Activated CD8-positive, alpha-beta T cell treated with anti-CD3 and anti-CD28 coated beads for 36 hours (primary cell): ENCODE data around the gene IQGAP1. TPM values are rescaled to one million over a fixed set of nuclear protein-coding genes. Genes with fewer than 3 reads are reported as not detected.

Experiments
- ATAC-seq: fragments of 200-7000 bp; cut with Tn5 transposase; one replicate; pipeline ENCODE4 v1.10.0; 2021; ENCODE audit warnings: mild to moderate bottlenecking, moderate library complexity
- CTCF ChIA-PET: fragments of 350-600 bp; sonication (Branson Sonifier 250); formaldehyde crosslinking; loops from one replicate; lab custom pipeline; 2021; ENCODE audit warnings: antibody characterized with exemption; lab: Charles Lee
- POLR2A ChIA-PET: fragments of 350-600 bp; sonication (Branson Sonifier 250); formaldehyde crosslinking; loops from one replicate; lab custom pipeline; 2021; ENCODE audit warnings: antibody characterized with exemption; lab: Charles Lee
- DNase-seq: peaks from one replicate; pipeline ENCODE4 v3.0.0-alpha.2; 2020
- H3K27ac Mint-ChIP-seq: one replicate; pipeline ENCODE4 v1.8.0; 2021; ENCODE audit warnings: mild to moderate bottlenecking, mixed read lengths
- H3K27me3 Mint-ChIP-seq: one replicate; pipeline ENCODE4 v1.8.0; 2021; ENCODE audit warnings: mixed read lengths
- H3K36me3 Mint-ChIP-seq: one replicate; pipeline ENCODE4 v1.8.0; 2021; ENCODE audit warnings: low read depth, mixed read lengths
- H3K4me1 Mint-ChIP-seq: one replicate; pipeline ENCODE4 v1.8.0; 2021; ENCODE audit warnings: low read depth, mixed read lengths
- H3K4me3 Mint-ChIP-seq: one replicate; pipeline ENCODE4 v1.8.0; 2021; ENCODE audit warnings: mild to moderate bottlenecking, moderate library complexity, mixed read lengths
- H3K9me3 Mint-ChIP-seq: one replicate; pipeline ENCODE4 v1.8.0; 2021; ENCODE audit warnings: mixed read lengths
- intact Hi-C: fragments of 100-400 bp; cut with micrococcal nuclease; formaldehyde crosslinking; loops from one replicate; pipeline ENCODE4 v1.10.0; 2022
- total RNA-seq, 2 experiments: library from RNA; stranded (reverse); gene quantifications; one replicate each; pipeline ENCODE4 v1.2.3, GENCODE V29; 2021
- TF ChIP-seq, protein P1 (sequence below): fragments of 200-600 bp; IDR thresholded peaks from one replicate; pipeline ENCODE4 v1.8.0; 2022; ENCODE audit warnings: antibody characterized with exemption, mild to moderate bottlenecking

The IQGAP1 gene
- total RNA-seq, 2 experiments from 2014 or later = 148 to 155 TPM

DNA sequence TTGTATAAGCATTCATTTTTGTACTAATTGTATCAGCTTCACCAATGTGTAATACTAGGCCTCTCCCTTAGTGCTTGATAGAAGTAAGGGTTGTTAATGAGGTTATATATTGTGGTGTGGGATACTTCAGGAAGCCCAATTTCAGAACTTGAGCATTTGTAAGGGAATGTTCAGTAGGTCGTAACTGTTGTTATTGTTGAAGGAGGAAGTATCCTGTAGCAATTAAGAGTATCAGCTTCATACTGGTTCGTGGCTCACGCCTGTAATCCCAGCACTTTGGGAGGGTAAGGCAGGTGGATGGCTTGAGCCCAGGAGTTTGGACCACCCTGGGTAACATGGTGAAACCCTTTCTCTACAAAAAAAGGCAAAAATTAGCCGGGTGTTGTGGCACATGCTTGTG lies 30.6 kb downstream of the IQGAP1 start:
- POLR2A ChIA-PET = interaction anchor here (0.7 to 3.3 kb wide), 7 partner anchors 11 to 514 kb away, joined by 3 to 17 read pairs (median 4); partner anchors contain the start of gene IQGAP1
- CTCF ChIA-PET = interaction anchor here (1.1 kb wide), 1 partner anchor 11 kb away, joined by 3 read pairs; no protein-coding TSS in a partner anchor
- Mint-ChIP-seq H3K9me3 (peaks cover 11% of the 10 kb centered on the region), H3K4me3 (peak overlapping the region; percentile 17), H3K4me1 (peaks cover 78% of the 10 kb centered on the region), H3K36me3 (peaks cover 34% of the 10 kb centered on the region), H3K27me3 (no peaks in the 10 kb centered on the region), H3K27ac (peak overlapping the region; percentile 95)
- ATAC-seq = no peak
- intact Hi-C loops = loop anchor here (5.0 kb wide), 1 partner anchor 56 kb away; no protein-coding TSS in a partner anchor
- TF ChIP-seq, protein P1, sequence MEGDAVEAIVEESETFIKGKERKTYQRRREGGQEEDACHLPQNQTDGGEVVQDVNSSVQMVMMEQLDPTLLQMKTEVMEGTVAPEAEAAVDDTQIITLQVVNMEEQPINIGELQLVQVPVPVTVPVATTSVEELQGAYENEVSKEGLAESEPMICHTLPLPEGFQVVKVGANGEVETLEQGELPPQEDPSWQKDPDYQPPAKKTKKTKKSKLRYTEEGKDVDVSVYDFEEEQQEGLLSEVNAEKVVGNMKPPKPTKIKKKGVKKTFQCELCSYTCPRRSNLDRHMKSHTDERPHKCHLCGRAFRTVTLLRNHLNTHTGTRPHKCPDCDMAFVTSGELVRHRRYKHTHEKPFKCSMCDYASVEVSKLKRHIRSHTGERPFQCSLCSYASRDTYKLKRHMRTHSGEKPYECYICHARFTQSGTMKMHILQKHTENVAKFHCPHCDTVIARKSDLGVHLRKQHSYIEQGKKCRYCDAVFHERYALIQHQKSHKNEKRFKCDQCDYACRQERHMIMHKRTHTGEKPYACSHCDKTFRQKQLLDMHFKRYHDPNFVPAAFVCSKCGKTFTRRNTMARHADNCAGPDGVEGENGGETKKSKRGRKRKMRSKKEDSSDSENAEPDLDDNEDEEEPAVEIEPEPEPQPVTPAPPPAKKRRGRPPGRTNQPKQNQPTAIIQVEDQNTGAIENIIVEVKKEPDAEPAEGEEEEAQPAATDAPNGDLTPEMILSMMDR = no peak
- DNase-seq = no peak

DNA sequence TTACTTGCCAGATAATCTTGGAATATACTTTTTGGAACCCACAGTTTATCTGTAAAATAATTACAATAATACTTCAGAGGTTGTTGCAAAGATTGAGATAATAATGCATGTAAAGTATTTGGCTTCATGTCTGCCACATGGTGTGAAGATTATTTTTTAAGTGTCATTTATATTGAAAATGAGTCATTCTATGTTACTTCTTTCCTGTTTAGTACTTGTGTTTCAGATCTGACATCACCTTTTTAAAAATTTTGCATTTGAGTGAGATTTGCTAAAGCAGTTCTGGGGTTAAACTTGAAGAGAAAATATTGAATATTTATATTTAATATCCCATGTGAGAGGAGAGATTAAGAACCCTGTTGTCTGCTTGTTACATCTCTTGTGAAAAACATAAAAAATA lies 31.2 kb downstream of the IQGAP1 start:
- TF ChIP-seq, protein P1 = no peak
- ChIA-PET CTCF (interaction anchor here (1.1 to 1.6 kb wide), 3 partner anchors 10 to 56 kb away, joined by 3 read pairs; no protein-coding TSS in a partner anchor), POLR2A (interaction anchor here (0.6 to 3.3 kb wide), 8 partner anchors 11 to 78 kb away, joined by 3 to 17 read pairs (median 4); partner anchors contain the start of gene IQGAP1)
- peaks cover 11% of the 10 kb centered on the region for H3K9me3 Mint-ChIP-seq
- intact Hi-C loops = loop anchor here (5.0 kb wide), 1 partner anchor 57 kb away; no protein-coding TSS in a partner anchor
- H3K4me1 Mint-ChIP-seq = peaks cover 79% of the 10 kb centered on the region
- peak overlapping the region; percentile 95 for H3K27ac Mint-ChIP-seq
- DNase-seq (no peak), ATAC-seq (peak; percentile 50)
- peak overlapping the region; percentile 50 for H3K4me3 Mint-ChIP-seq
- no peaks in the 10 kb centered on the region for H3K27me3 Mint-ChIP-seq
- peaks cover 34% of the 10 kb centered on the region for H3K36me3 Mint-ChIP-seq

DNA sequence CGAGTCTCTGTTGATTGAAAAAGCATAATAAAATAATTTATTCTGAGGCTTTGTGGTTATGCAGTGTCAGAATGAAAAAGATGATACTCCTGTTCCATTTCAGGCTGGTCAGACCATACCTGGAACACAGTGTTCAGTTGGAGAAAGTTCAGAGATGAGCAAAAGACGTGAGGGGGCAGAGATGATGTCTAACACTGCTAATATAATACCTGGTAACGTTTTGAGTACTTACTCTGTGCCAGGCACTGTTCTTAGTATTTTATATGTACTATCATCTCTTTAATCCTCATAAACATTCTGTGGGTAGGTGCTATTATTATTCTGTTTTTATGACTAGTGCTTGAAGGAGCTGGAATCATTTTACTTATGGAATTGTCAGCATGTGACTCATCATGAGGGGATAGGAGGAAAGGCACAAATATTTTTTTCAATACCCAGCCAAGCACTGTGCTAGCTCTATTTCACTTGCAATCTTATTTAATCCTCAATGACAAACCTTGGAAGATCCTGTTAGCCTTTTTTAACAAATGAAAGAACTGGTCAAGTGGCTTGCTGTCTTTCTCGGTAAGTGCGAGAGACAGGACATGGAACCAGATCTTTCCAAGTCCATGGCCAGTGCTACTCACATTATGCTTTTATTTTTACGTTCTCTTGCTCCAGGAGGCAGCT lies 31.8 kb downstream of the IQGAP1 start:
- Mint-ChIP-seq H3K9me3 (peaks cover 11% of the 10 kb centered on the region), H3K4me1 (peaks cover 74% of the 10 kb centered on the region), H3K27ac (peak overlapping the region; percentile 95), H3K4me3 (peak overlapping the region; percentile 50), H3K27me3 (no peaks in the 10 kb centered on the region), H3K36me3 (peaks cover 29% of the 10 kb centered on the region)
- ChIA-PET CTCF (interaction anchor here (0.8 to 2.8 kb wide), 5 partner anchors 9 to 60 kb away, joined by 3 to 8 read pairs (median 3); no protein-coding TSS in a partner anchor), POLR2A (interaction anchor here (0.6 to 3.3 kb wide), 10 partner anchors 9 to 79 kb away, joined by 3 to 17 read pairs (median 4); partner anchors contain the start of genes IQGAP1 and ZNF774)
- DNase-seq = peak; percentile 75
- TF ChIP-seq, protein P1 = no peak
- intact Hi-C loops = loop anchor here (5.0 kb wide), 1 partner anchor 58 kb away; no protein-coding TSS in a partner anchor
- peak; percentile 96 for ATAC-seq

DNA sequence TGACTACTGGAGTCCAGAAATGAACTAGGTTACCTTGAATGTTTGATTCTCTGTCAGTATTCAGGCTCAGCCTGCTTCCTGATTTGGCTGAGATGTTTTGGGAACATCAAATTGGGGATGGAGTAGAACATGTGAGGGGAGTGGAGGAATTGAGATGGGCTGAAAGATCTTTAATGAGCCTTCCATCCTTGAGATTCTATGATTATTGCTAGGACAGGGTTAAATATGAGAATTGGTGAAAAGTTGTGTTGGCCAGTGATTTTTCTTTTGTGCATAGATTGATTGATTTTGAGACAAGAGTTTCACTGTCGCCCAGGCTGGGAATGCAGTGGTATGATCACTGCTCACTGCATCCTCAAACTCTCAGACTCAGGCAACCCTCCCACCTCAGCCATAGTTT lies 32.4 kb downstream of the IQGAP1 start:
- ChIA-PET CTCF (interaction anchor here (0.8 to 5.0 kb wide), 5 partner anchors 15 to 101 kb away, joined by 3 to 23 read pairs (median 4); no protein-coding TSS in a partner anchor), POLR2A (interaction anchor here (0.9 to 3.3 kb wide), 7 partner anchors 9 to 80 kb away, joined by 3 to 17 read pairs (median 4); partner anchors contain the start of gene ZNF774)
- no peaks in the 10 kb centered on the region for H3K27me3 Mint-ChIP-seq
- H3K9me3 Mint-ChIP-seq = peaks cover 10% of the 10 kb centered on the region
- intact Hi-C loops = no loop called here
- ATAC-seq (no peak), DNase-seq (no peak)
- H3K36me3 Mint-ChIP-seq = peaks cover 28% of the 10 kb centered on the region
- peaks cover 72% of the 10 kb centered on the region for H3K4me1 Mint-ChIP-seq
- H3K27ac Mint-ChIP-seq = peak overlapping the region; percentile 95
- H3K4me3 Mint-ChIP-seq = peak overlapping the region; percentile 50
- TF ChIP-seq, protein P1 = no peak
